ENCODE data around the gene UBE2Q2. TPM values are rescaled to one million over a fixed set of nuclear protein-coding genes. Genes with fewer than 3 reads are reported as not detected.

UBE2Q2 gene
- polyA plus RNA-seq, 1 donor (not counting 4 experiments of a cell fraction or from before 2014, with no cell fraction given) = 33.9 TPM

GRCh38 chr15:75921732-75922703, 78.8 kb downstream of the UBE2Q2 start:
- Histone ChIP-seq H2AFZ (ENCODE audit: control insufficient read depth, low read length) (no peak overlapping the region), H3K9me1 (ENCODE audit: control insufficient read depth, extremely low read depth, insufficient read depth, low read length) (peaks cover 15% of the 10 kb centered on the region), H3K36me3 (ENCODE audit: control insufficient read depth in 2 of 2, extremely low read depth in 1 of 2, insufficient read depth in 2 of 2, low read length in 2 of 2) (peaks cover 6 to 38% of the 10 kb centered on the region in 2 experiments), H3K27ac (ENCODE audit: control insufficient read depth, insufficient read depth, low read length) (peak overlapping the region; percentile 63), H3K4me1 (ENCODE audit: control insufficient read depth, extremely low read depth, insufficient read depth, low read length) (peaks cover 28% of the 10 kb centered on the region), H3K9ac (ENCODE audit: control insufficient read depth, extremely low read depth, insufficient read depth, low read length) (peak overlapping the region; percentile 39), H4K20me1 (ENCODE audit: control insufficient read depth, extremely low read depth, insufficient read depth, low read length) (peaks cover 9% of the 10 kb centered on the region), H3K4me3 (ENCODE audit: control insufficient read depth in 2 of 3, extremely low read depth in 1 of 3, insufficient read depth in 2 of 3, low read depth in 1 of 3, low read length in 3 of 3) (no peak overlapping the region), H3K27me3 (ENCODE audit: control insufficient read depth, extremely low read depth, insufficient read depth, low read length) (no peaks in the 10 kb centered on the region), H3K9me3 (ENCODE audit: control insufficient read depth, low read depth, low read length) (no peaks in the 10 kb centered on the region), H3K4me2 (ENCODE audit: control insufficient read depth, extremely low read depth, insufficient read depth, low read depth, low read length) (peak overlapping the region; percentile 53), H3K79me2 (ENCODE audit: control insufficient read depth, insufficient read depth, low read length) (peaks cover 72% of the 10 kb centered on the region)
- FAIRE-seq = peak; percentile 94
- peak; percentile 33 for DNase-seq (ENCODE audit: low read depth, low spot score)
- TF ChIP-seq EZH2 (IDR thresholded peaks at IDR 0.05; ENCODE audit: low read length) = no peak
- TF ChIP-seq CTCF (optimal IDR thresholded peaks at IDR 0.05 in 1 of 3, IDR thresholded peaks at IDR 0.05 in 1 of 3, conservative IDR thresholded peaks at IDR 0.05 in 1 of 3; ENCODE audit: extremely low read depth in 1 of 3, insufficient read depth in 2 of 3, low read length in 3 of 3) = peak; percentile 25 to 30 (median 28)
- dilution Hi-C loops (cut with MboI; ENCODE audit: extremely low pct_ligation_motif_present, low sequenced_read_pairs) = no loop called here

GRCh38 chr15:75923756-75924155, 80.5 kb downstream of the UBE2Q2 start:
- FAIRE-seq = no peak
- H4K20me1 ChIP-seq (ENCODE audit: control insufficient read depth, extremely low read depth, insufficient read depth, low read length) = peaks cover 9% of the 10 kb centered on the region

More at GRCh38 chr15:75923756-75924155, 80.5 kb downstream of the UBE2Q2 start:
- no peak overlapping the region for H2AFZ ChIP-seq (ENCODE audit: control insufficient read depth, low read length)
- peaks cover 2 to 31% of the 10 kb centered on the region in 2 experiments for H3K36me3 ChIP-seq (ENCODE audit: control insufficient read depth in 2 of 2, extremely low read depth in 1 of 2, insufficient read depth in 2 of 2, low read length in 2 of 2)
- H3K9ac ChIP-seq (ENCODE audit: control insufficient read depth, extremely low read depth, insufficient read depth, low read length) = no peak overlapping the region
- H3K79me2 ChIP-seq (ENCODE audit: control insufficient read depth, insufficient read depth, low read length) = peaks cover 76% of the 10 kb centered on the region
- peaks cover 28% of the 10 kb centered on the region for H3K4me1 ChIP-seq (ENCODE audit: control insufficient read depth, extremely low read depth, insufficient read depth, low read length)
- dilution Hi-C loops (cut with MboI; ENCODE audit: extremely low pct_ligation_motif_present, low sequenced_read_pairs) = no loop called here
- H3K27ac ChIP-seq (ENCODE audit: control insufficient read depth, insufficient read depth, low read length) = peak overlapping the region; percentile 16
- no peak overlapping the region for H3K4me2 ChIP-seq (ENCODE audit: control insufficient read depth, extremely low read depth, insufficient read depth, low read depth, low read length)
- no peak overlapping the region for H3K4me3 ChIP-seq (ENCODE audit: control insufficient read depth in 2 of 3, extremely low read depth in 1 of 3, insufficient read depth in 2 of 3, low read depth in 1 of 3, low read length in 3 of 3)
- H3K9me3 ChIP-seq (ENCODE audit: control insufficient read depth, low read depth, low read length) = no peaks in the 10 kb centered on the region
- TF ChIP-seq EZH2 (IDR thresholded peaks at IDR 0.05; ENCODE audit: low read length) = no peak
- no peak for TF ChIP-seq CTCF (optimal IDR thresholded peaks at IDR 0.05 in 1 of 3, IDR thresholded peaks at IDR 0.05 in 1 of 3, conservative IDR thresholded peaks at IDR 0.05 in 1 of 3; ENCODE audit: extremely low read depth in 1 of 3, insufficient read depth in 2 of 3, low read length in 3 of 3)
- no peak for DNase-seq (ENCODE audit: low read depth, low spot score)
- no peaks in the 10 kb centered on the region for H3K27me3 ChIP-seq (ENCODE audit: control insufficient read depth, extremely low read depth, insufficient read depth, low read length)
- peaks cover 15% of the 10 kb centered on the region for H3K9me1 ChIP-seq (ENCODE audit: control insufficient read depth, extremely low read depth, insufficient read depth, low read length)

Data from keratinocyte (primary cell).